ENCODE measurements around the gene PTPRN2. TPM values are rescaled to one million over a fixed set of nuclear protein-coding genes. Genes with fewer than 3 reads are reported as not detected.

PTPRN2 gene
- polyA plus RNA-seq, 1 donor = 1.7 TPM

DNA sequence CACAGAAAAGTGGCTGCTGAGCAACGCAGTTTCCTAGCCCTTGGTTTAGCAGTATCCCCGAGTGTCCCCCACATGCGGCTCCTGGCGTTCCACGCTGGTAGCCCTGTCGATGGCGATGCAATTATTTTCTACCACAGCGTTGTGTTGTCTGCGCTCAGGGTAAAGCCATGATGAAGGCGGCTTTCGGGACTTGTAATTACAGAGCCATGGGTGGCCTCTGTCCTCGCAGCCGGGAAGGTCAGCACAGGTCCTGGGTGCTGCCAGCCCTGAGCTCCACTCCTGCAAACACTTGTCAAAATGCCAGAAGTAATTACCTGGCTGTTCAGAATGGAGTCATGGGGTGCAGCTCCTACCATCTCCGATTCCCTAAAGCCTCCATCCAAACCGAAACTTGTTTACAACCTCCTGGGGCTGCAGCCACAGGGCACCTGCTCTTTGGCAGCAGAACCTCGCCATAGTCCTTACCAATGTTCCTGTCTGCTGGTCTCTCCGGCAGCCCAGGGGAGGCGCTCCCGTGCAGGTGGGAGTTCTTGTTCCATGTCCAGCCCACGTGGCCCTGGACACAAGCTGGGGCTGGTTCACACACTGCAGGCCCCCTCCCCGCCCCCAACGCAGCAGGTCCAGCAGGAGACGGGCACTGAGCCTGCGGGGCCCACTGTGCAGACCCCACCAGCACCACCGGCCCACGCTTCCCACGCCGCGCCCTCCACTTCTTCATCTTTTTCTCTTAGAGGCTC lies 512.6 kb downstream of the PTPRN2 start:
- DNase-seq (ENCODE audit: low read depth) = no peak

- no peak for DNase-seq (ENCODE audit: low read depth)
Measured at GRCh38 chr7:158073845-158074840, 513.5 kb downstream of the PTPRN2 start.

DNA sequence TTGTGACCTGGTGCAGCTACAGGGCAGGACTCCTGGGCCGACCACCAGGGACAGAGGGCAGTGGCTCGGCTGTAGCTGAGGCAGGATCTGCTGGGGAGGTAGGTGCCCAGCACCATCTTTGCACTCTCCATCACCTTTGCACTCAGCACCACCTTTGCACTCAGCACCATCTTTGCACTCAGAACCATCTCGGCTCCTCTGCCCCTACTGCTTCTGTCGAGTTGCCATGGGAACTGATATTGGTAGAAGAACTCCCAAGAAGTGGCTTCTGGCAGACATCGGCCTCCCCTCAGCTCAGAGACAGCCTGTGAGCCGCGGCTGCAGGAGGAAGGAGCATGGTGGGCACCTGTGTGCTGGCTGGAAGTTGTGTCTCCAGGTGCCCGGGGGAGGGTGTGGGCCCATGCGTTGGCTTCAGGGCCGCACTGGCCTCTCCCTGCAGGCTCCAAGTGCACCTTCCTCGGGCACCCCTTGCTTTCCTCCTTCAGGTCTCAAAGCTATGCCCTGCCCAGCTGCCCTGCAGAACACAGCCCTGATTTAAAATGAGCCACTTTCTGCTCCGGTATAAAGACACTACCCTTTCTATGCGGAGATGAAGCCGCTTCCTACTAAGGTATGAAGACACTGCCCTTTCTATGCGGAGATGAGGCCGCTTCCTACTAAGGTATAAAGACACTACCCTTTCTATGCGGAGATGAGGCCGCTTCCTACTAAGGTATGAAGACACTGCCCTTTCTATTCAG lies 514.5 kb downstream of the PTPRN2 start:
- DNase-seq (ENCODE audit: low read depth) = no peak

- DNase-seq (ENCODE audit: low read depth) = no peak
Measured at GRCh38 chr7:158070222-158070920, 517.3 kb downstream of the PTPRN2 start.

DNA sequence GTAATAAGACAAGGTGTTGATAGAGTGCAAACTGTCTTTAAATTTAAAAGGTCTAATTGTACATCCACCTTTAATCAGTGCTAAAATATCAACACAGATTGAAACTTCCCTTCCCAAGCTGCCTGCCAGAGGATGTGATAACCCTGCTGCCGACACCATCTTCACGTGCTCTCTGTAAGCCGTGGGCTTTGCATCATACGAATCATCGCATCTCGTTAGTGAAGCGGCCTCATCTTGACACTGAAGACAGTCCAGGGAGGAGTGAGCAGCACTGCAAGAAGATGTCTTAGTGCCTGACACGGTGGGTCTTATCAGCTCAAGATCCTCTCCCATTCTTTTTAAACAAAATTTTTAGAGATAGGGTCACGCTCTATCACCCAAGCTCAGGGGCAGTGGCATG lies 518.8 kb downstream of the PTPRN2 start:
- DNase-seq (ENCODE audit: low read depth) = no peak

GRCh38 chr7:158067931-158068482 lies 519.6 kb downstream of the PTPRN2 start:
- no peak for DNase-seq (ENCODE audit: low read depth)

DNA sequence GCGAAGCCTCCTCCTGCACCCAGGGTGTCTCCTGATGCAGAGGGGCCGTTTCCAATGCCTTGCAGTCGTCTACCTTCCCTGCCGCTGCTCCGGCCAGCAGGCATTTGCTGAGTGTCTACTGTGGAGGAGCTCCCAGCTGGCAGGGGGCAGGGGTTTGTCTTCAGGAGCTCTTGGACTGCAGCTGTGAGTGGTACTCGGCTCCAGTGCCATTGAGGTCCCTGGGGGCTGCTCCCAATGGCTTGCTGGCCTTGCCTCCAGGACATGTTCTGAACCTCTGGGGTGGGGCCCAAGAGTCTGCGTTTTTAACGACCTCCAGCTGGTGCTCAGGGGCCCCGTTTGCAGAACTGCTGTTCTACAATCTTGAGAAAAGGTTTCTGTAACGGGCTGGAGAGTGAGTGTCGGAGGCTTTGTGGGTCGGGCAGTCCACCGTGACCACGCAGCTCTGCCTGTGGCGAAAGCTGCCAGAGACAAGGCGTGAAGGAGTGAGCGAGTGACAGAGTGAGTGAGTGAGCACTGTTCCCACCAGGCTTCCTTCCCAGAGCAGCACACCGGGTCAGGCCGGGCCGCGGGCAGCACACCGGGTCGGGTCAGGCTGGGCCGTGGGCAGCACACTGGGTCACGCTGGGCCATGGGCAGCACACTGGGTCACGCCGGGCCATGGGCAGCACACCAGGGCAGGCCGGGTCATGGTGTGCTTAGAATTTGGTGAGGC lies 520.2 kb downstream of the PTPRN2 start:
- DNase-seq (ENCODE audit: low read depth) = no peak

DNA sequence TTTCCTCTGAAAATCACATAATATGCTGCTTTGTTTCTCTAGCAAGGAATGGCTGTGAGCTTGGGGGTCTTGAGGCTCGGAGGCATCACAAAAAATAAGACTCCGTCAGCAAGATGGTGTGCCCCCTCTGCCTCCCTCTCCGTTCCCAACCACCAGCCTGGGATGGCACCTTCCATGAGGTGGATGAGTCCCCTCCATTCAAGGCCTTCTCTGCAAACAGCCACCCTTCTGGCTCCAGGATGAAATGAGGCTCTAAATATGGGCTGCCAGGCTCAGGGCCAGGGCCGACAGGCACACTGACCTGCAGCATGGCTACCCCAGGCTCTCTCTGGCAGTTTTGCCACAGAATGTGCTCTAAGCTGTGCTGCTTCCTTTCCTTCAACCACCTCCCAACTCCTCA lies 521.5 kb downstream of the PTPRN2 start:
- DNase-seq (ENCODE audit: low read depth) = no peak

DNA sequence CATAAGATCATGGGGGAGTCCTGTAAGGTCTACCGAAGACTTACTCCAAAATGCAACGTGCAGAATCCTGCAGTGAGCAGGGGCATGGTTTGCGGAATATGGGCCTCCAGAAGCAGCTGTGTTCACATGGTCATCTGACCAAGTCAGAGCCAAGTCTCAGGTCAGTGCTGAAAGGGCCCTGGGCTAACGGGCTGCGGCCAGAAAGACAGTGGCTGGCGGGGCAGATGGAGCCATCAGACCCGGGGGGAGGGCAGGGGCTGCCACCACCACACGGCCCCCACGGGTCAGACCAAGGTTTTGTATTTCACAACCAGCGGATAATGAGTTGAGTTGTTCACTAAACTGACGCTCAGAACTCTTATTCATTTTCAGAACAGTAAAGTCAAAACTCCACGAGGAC lies 522.3 kb downstream of the PTPRN2 start:
- no peak for DNase-seq (ENCODE audit: low read depth)

DNA sequence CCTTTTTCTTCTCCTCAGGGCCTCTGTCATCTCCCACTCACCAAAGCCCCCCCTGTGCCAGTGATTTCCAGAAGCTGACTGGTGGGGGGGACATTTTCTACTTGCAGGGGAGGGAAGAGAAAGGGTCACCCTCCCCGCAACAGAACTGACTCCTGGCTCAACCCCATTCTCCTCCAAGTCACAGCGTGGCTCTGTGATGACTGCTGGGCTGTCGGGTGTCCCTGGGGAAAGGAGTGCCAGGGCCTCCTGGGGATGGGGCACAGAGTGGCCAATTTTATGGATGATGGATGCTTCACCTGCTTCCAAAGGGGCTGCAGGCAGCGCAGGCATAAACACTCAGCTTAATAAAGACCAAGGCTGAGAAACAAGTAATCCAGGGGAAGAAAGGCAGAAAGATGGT lies 523.0 kb downstream of the PTPRN2 start:
- DNase-seq (ENCODE audit: low read depth) = no peak

- DNase-seq (ENCODE audit: low read depth) = no peak
Measured at GRCh38 chr7:158063850-158064610, 523.6 kb downstream of the PTPRN2 start.

- DNase-seq (ENCODE audit: low read depth) = no peak
Measured at GRCh38 chr7:158062661-158063060, 525.0 kb downstream of the PTPRN2 start.

DNA sequence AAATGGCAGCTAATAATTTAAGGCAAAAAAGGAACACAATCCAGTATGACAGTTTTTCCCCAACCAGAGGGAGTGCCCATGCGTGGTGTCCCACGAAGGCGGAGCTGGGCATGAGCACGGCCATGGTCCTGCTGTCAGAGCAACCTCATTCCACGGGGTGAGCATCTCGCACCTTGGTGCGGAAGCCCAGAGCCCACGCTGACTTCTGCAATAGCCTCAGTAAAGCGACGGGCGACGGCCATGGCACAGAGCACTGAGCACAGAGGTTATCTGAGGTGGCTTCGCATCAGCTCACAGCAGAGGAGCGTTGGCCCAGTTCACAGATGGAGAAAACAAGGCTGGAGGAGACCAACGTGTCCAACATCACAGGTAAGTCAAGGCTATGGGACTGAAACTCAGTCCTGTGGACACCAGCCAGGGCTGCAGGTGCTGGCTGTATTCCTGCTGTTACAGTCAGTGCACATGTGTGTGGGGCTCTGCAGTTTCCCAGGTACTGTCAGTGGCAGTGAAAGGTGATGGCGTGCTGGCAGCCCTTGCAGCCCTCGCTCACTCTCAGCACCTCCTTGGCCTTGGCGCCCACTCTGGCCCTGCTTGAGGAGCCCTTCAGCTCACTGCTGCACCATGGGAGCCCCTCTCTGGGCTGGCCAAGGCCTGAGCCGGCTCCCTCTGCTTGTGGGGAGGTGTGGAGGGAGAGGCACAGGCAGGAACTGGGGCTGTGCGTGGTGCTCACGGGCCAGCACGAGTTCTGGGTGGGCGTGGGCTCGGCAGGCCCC lies 525.6 kb downstream of the PTPRN2 start:
- DNase-seq (ENCODE audit: low read depth) = no peak

GRCh38 chr7:158061026-158061630 lies 526.5 kb downstream of the PTPRN2 start:
- DNase-seq (ENCODE audit: low read depth) = no peak

DNA sequence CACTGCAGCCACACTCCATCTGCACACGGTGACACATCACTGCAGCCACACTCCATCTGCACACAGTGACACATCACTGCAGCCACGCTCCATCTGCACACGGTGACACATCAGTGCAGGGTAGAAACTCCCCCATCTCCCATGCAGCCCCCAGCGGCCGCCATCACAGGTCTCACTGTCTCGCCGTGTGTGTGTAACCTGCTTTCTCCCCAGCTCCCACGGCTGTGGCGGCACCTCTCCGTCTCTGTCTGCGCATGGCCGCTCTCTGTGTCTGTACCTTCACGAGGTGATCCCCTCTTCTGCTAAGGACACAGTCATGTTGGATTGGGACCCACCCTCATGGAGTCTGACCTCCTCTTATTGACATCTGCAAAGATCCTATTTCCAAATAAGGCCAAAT lies 527.4 kb downstream of the PTPRN2 start:
- no peak for DNase-seq (ENCODE audit: low read depth)

GRCh38 chr7:158057446-158057845 lies 530.2 kb downstream of the PTPRN2 start:
- no peak for DNase-seq (ENCODE audit: low read depth)

DNA sequence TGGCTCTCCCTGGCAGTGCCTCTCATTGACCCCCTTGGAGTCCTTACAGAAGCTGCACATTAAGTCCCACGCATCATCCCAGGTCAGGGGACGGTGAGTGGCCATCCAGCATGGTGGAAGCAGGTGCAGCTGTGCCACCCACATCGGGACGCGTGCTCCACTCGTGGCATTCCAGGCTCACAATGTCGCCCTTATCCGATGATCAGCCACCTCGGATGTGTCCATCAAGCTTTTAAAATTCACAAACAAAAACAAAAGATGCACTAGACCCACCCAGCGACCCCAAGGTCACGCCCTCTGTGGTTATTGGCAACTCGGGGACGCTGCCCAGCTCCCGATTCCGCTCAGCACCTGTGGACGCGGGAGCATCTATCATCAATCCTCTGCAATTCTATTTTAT lies 530.9 kb downstream of the PTPRN2 start:
- no peak for DNase-seq (ENCODE audit: low read depth)

- no peak for DNase-seq (ENCODE audit: low read depth)
Measured at GRCh38 chr7:158055726-158056510, 531.7 kb downstream of the PTPRN2 start.
